Liver (tissue), 9 donors: ENCODE measurements around the gene MYO15B. TPM values are rescaled to one million over a fixed set of nuclear protein-coding genes. Genes with fewer than 3 reads are reported as not detected.

Source experiments
- DNase-seq: peaks from one replicate; pipeline ENCODE4 v3.0.0-alpha.2; 2017; ENCODE audit warnings: low spot score
- H3K27ac ChIP-seq, 2 donors: one replicate each; pipeline ENCODE4 v1.7.0; 2013; ENCODE audit warnings: inconsistent platforms in 2 of 2, low read length in 2 of 2, control low read depth in 1 of 2, low read depth in 1 of 2, mild to moderate bottlenecking in 1 of 2
- H3K27me3 ChIP-seq, 4 donors: one replicate each; pipeline versions ENCODE4 v1.6.1 to v1.7.0; 2013; ENCODE audit warnings: low read length in 3 of 4, inconsistent platforms in 1 of 4, mild to moderate bottlenecking in 1 of 4, moderate library complexity in 1 of 4; ENCODE audit not compliant: control insufficient read depth in 4 of 4, insufficient read depth in 4 of 4
- H3K36me3 ChIP-seq, 4 donors: one replicate each; pipeline versions ENCODE4 v1.6.1 to v1.7.0; 2013; ENCODE audit warnings: low read length in 3 of 4, mild to moderate bottlenecking in 3 of 4, low read depth in 1 of 4, moderate library complexity in 1 of 4; ENCODE audit not compliant: control insufficient read depth in 4 of 4, insufficient read depth in 3 of 4
- H3K4me1 ChIP-seq, 4 donors: one replicate each; pipeline versions ENCODE4 v1.6.1 to v1.7.0; 2013; ENCODE audit warnings: low read length in 3 of 4, mild to moderate bottlenecking in 3 of 4, moderate library complexity in 1 of 4; ENCODE audit not compliant: control insufficient read depth in 4 of 4, insufficient read depth in 4 of 4
- H3K4me3 ChIP-seq, 3 donors: one replicate each; pipeline versions ENCODE4 v1.6.1 to v1.7.0; 2013; ENCODE audit warnings: low read length in 3 of 3, control low read depth in 1 of 3, low read depth in 1 of 3, mild to moderate bottlenecking in 1 of 3
- H3K9ac ChIP-seq, 2 donors: one replicate each; pipeline ENCODE4 v1.7.0; 2013; ENCODE audit warnings: low read length in 2 of 2, mild to moderate bottlenecking in 2 of 2, moderate library complexity in 2 of 2, control low read depth in 1 of 2, low read depth in 1 of 2
- H3K9me3 ChIP-seq, 4 donors: one replicate each; pipeline versions ENCODE4 v1.6.1 to v1.7.0; 2013; ENCODE audit warnings: low read length in 3 of 4; ENCODE audit not compliant: control insufficient read depth in 4 of 4
- FOXA2 ChIP-seq: IDR thresholded peaks from 2 replicates; pipeline ENCODE4 v1.6.1; 2016; ENCODE audit warnings: antibody characterized with exemption
- GABPA ChIP-seq, 2 donors: IDR thresholded peaks in 1 of 2; conservative IDR thresholded peaks in 1 of 2; 2 replicates each; pipeline ENCODE4 v1.6.1; 2016; ENCODE audit warnings: antibody characterized with exemption in 2 of 2, mild to moderate bottlenecking in 1 of 2, moderate library complexity in 1 of 2
- NR2F2 ChIP-seq: IDR thresholded peaks from 2 replicates; pipeline ENCODE4 v1.6.1; 2016; ENCODE audit warnings: antibody characterized with exemption
- RXRA ChIP-seq, 2 donors: IDR thresholded peaks; 2 replicates each; pipeline ENCODE4 v1.6.1; 2017 to 2018; ENCODE audit warnings: antibody characterized with exemption in 2 of 2, mild to moderate bottlenecking in 1 of 2
- TAF1 ChIP-seq: conservative IDR thresholded peaks from 2 replicates; pipeline ENCODE4 v1.6.1; 2016; ENCODE audit warnings: antibody characterized with exemption, mild to moderate bottlenecking
- WGBS: extraction: QIAGEN DNeasy Blood & Tissue Kit; methylation state at CpG from one replicate; pipeline ENCODE4 v1.1.7; 2013; 5-methylcytosine and 5-hydroxymethylcytosine counted together
- polyA plus RNA-seq, 2 donors: library from polyadenylated mRNA; stranded (reverse) in 1 of 2; unstranded in 1 of 2; fragments of 200-250 nt in 1 of 2; fragments of >200 nt in 1 of 2; fragmentation: Nextera tagmentation in 1 of 2; extraction: Ambion mirVana in 1 of 2; gene quantifications; one replicate each; pipeline versions ENCODE4 v1.2.1 to v1.2.3, GENCODE V29; 2013 to 2015
- total RNA-seq, 2 donors: library from RNA; depleted of rRNA; stranded (reverse); fragments of >200 nt; gene quantifications; one replicate each; pipeline ENCODE4 v1.2.3, GENCODE V29; 2014
- TF ChIP-seq, protein P1 (sequence below): IDR thresholded peaks from 2 replicates; pipeline ENCODE4 v1.6.1; 2016; ENCODE audit warnings: antibody characterized with exemption, mild to moderate bottlenecking
- TF ChIP-seq, protein P2 (sequence below): IDR thresholded peaks from 2 replicates; pipeline ENCODE4 v1.6.1; 2016; ENCODE audit warnings: antibody characterized with exemption
- TF ChIP-seq, protein P3 (sequence below): IDR thresholded peaks from 2 replicates; pipeline ENCODE4 v1.6.1; 2016; ENCODE audit warnings: antibody characterized with exemption
- TF ChIP-seq, protein P4 (sequence below): fragments of 150-350 bp; IDR thresholded peaks from 2 replicates; pipeline ENCODE4 v1.5.1; 2017; ENCODE audit warnings: improper control_type of control experiment, low read depth, low read length; ENCODE audit not compliant: missing input control
- donor health status: healthy.
- donor health status: healthy.
- donor health status: healthy.
- donor health status: healthy.
- donor health status: healthy.

The MYO15B gene
- total and polyA plus RNA-seq, 4 donors, result 13.3 to 34.4 (median 18.0) TPM

DNA sequence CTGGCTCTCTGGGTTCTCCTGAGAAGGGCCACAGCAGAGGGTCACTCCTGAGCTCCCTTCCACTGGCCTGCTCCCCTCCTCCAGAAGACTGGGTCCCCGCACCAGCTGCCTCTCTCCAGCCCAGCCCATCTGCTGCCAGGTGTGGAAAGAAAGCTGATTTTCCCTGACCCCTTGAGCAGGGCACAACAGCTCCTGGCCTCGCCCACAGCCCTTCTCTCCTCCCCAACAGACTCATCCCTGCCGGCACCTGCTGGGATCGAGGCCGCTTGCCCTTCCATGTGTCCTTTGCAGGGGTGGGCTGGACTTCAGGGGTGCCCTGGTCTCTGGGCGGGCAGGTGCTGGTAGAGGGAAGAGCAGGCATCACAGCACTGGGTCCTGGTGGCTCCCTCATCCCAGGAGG, 40.8 kb downstream of the MYO15B start (continued):
- TF ChIP-seq, protein P1, sequence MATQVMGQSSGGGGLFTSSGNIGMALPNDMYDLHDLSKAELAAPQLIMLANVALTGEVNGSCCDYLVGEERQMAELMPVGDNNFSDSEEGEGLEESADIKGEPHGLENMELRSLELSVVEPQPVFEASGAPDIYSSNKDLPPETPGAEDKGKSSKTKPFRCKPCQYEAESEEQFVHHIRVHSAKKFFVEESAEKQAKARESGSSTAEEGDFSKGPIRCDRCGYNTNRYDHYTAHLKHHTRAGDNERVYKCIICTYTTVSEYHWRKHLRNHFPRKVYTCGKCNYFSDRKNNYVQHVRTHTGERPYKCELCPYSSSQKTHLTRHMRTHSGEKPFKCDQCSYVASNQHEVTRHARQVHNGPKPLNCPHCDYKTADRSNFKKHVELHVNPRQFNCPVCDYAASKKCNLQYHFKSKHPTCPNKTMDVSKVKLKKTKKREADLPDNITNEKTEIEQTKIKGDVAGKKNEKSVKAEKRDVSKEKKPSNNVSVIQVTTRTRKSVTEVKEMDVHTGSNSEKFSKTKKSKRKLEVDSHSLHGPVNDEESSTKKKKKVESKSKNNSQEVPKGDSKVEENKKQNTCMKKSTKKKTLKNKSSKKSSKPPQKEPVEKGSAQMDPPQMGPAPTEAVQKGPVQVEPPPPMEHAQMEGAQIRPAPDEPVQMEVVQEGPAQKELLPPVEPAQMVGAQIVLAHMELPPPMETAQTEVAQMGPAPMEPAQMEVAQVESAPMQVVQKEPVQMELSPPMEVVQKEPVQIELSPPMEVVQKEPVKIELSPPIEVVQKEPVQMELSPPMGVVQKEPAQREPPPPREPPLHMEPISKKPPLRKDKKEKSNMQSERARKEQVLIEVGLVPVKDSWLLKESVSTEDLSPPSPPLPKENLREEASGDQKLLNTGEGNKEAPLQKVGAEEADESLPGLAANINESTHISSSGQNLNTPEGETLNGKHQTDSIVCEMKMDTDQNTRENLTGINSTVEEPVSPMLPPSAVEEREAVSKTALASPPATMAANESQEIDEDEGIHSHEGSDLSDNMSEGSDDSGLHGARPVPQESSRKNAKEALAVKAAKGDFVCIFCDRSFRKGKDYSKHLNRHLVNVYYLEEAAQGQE, result no peak
- TF ChIP-seq, protein P2, sequence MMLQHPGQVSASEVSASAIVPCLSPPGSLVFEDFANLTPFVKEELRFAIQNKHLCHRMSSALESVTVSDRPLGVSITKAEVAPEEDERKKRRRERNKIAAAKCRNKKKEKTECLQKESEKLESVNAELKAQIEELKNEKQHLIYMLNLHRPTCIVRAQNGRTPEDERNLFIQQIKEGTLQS, result no peak
- no peak for TF ChIP-seq TAF1

DNA sequence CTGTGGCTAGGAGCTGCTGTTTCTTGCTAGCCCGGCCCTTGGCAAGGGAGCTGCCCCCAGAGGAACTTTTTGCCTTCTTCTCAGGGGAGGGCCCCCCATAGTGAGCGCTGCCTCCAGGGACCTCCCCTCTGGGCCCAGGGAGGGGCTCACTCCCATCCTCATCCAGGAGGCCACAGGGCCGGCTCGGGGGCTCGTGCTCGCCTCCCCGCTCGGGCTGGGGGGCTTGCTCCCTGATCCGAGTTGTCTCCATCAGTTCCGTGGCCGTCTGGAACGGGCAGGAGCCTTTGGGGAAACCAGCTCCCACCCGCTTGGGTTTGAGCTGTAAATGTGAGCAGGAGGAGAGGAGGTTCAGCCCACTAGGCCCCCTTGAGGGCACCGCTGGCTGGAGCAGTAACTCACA, 41.6 kb downstream of the MYO15B start:
- 85% methylated on average over 14 of the region's 14 CpGs for WGBS
- H3K36me3 ChIP-seq, result peaks cover 0 to 40% (median 6%) of the 10 kb centered on the region in 4 donors
- H3K9ac ChIP-seq, result no peak overlapping the region
- no peak overlapping the region for H3K27ac ChIP-seq
- H3K9me3 ChIP-seq, result no peaks in the 10 kb centered on the region
- H3K4me3 ChIP-seq, result no peak overlapping the region
- peaks cover 6 to 19% (median 13%) of the 10 kb centered on the region in 4 donors for H3K4me1 ChIP-seq
- TF ChIP-seq, protein P3, sequence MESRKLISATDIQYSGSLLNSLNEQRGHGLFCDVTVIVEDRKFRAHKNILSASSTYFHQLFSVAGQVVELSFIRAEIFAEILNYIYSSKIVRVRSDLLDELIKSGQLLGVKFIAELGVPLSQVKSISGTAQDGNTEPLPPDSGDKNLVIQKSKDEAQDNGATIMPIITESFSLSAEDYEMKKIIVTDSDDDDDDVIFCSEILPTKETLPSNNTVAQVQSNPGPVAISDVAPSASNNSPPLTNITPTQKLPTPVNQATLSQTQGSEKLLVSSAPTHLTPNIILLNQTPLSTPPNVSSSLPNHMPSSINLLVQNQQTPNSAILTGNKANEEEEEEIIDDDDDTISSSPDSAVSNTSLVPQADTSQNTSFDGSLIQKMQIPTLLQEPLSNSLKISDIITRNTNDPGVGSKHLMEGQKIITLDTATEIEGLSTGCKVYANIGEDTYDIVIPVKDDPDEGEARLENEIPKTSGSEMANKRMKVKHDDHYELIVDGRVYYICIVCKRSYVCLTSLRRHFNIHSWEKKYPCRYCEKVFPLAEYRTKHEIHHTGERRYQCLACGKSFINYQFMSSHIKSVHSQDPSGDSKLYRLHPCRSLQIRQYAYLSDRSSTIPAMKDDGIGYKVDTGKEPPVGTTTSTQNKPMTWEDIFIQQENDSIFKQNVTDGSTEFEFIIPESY, result no peak
- TF ChIP-seq, protein P4, sequence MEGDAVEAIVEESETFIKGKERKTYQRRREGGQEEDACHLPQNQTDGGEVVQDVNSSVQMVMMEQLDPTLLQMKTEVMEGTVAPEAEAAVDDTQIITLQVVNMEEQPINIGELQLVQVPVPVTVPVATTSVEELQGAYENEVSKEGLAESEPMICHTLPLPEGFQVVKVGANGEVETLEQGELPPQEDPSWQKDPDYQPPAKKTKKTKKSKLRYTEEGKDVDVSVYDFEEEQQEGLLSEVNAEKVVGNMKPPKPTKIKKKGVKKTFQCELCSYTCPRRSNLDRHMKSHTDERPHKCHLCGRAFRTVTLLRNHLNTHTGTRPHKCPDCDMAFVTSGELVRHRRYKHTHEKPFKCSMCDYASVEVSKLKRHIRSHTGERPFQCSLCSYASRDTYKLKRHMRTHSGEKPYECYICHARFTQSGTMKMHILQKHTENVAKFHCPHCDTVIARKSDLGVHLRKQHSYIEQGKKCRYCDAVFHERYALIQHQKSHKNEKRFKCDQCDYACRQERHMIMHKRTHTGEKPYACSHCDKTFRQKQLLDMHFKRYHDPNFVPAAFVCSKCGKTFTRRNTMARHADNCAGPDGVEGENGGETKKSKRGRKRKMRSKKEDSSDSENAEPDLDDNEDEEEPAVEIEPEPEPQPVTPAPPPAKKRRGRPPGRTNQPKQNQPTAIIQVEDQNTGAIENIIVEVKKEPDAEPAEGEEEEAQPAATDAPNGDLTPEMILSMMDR, result no peak
- TF ChIP-seq GABPA (IDR thresholded peaks at IDR 0.05 in 1 of 2, conservative IDR thresholded peaks at IDR 0.05 in 1 of 2), result no peak
- TF ChIP-seq, protein P1, result no peak
- TF ChIP-seq, protein P2, result no peak
- no peak for TF ChIP-seq NR2F2
- TF ChIP-seq RXRA (IDR thresholded peaks at IDR 0.05), result no peak
- TF ChIP-seq FOXA2, result no peak
- no peak for DNase-seq
- no peaks in the 10 kb centered on the region for H3K27me3 ChIP-seq
